ELF-1 (cell line): ENCODE measurements around the gene ODC1.
A peak's percentile ranks its signal among the peaks of the same experiment; 100 is the strongest.
"Not testable (repeated sequence)": the region's sequence is repeated elsewhere in the genome, so short reads cannot be mapped to it uniquely, and the experiment has no call there.

Experiments used
- DNase-seq: peaks from one replicate; pipeline ENCODE4 v3.0.0-alpha.2; 2016; ENCODE audit warnings: low read depth, low spot score

Gene ODC1

DNA sequence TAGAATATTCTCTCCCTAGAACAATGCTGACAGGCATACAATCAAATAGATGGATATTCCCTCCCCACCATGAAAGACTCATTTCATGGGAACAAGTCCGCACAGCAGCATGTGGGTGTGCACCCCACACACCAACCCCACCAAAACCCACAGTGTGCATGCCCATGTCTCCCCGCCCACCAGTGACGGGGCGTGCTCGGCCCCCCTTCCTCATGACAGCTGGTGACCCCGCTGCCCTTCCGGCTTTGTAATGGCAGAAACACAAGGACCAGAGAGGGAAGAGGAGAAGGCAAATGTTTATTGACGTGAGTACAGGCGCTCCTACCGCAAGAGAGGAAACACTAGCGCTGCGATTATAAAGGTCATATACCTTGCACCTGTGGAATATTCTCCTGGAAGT is 30.8 kb upstream of the ODC1 start:
- DNase-seq: no peak

DNA sequence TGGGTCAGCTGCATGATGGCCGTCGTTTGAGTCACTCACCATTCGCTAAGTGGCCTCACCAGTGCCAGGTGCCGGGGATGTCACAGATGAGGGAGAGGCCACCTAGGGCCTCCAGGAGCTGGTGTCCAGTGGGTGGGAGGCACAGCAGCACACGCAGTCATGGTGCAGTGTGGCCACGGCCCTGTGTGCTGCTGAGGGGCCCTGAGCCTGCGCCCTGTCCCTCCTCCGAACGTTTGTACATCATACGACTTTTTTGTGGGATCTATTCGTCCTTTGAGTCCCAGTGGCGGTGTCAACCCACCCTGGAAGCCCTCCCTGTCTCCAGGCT is 30.1 kb upstream of the ODC1 start:
- no peak for DNase-seq

DNA sequence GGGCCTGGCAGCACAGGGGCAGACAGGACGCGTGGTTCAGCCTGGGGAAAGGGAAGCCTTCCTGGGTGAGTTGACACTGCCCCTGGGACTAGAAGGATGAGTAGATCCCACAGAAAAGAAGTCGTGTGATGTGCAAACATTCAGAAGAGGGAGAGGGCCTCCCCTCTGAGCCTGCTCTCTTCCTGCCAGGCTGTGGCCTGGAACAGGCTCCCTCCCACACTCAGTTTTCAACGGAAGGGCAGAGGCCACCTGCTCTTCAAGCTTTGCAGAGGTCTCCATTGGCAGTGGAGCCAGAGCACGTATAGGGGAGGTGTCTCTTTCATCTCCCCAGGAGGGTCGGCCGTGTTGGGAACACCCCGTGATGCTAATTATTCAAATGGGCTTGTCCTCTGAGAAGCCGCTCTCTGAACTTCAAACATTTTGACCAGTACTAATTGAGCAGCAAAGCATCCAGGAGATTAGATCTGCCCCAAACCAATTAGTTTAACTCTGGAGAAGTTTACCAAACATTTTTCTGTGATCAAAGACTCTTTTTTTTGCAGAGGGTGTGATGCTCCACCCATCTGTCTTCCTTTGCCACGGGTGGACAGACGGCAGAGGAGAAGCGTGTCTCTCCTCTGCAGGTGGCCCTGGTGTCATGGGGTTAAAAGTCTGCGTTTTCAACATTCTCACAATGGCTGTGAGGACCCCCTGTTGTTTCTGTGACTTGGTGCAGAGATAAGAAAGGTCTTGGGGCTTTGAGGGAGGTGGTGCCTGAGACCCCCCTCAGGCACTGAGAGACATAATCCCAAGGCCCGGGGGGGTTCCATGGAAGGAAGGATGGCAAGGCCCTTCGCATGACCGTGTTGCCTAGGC is 29.5 kb upstream of the ODC1 start:
- peak; percentile 91 for DNase-seq

DNA sequence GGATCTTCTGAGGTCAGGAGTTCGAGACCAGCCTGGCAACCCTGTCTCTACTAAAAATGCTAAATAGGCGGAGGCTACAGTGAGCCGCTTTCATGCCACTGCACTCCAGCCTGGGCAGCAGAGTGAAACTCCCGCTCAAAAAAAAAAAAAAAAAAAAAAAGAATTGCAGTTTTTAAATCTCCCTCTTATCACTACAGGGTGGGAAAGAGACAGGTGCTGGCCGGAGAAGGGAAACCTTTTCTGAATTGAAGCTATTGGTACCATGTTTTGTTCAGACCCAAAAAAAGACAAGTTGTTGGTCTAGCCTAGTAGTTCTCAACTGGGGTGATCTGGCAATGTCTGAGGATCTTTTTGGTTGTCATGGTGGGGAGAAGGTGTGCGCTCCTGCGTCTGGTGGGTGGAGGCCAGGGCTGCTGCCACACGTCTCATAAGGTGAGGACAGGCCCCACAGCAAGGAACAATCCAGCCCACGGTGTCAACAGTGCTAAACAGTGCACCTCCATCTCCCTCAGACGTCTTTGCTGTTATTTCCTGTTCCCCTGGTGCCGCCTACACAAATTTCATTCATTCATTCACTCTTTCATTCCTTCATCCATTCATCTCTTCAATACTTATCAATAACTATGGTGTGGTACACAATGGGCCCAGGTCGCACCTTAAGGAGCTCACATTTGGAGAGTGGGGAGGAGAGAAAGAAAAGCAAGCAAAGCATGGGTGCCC is 28.8 kb upstream of the ODC1 start:
- DNase-seq: no peak

DNA sequence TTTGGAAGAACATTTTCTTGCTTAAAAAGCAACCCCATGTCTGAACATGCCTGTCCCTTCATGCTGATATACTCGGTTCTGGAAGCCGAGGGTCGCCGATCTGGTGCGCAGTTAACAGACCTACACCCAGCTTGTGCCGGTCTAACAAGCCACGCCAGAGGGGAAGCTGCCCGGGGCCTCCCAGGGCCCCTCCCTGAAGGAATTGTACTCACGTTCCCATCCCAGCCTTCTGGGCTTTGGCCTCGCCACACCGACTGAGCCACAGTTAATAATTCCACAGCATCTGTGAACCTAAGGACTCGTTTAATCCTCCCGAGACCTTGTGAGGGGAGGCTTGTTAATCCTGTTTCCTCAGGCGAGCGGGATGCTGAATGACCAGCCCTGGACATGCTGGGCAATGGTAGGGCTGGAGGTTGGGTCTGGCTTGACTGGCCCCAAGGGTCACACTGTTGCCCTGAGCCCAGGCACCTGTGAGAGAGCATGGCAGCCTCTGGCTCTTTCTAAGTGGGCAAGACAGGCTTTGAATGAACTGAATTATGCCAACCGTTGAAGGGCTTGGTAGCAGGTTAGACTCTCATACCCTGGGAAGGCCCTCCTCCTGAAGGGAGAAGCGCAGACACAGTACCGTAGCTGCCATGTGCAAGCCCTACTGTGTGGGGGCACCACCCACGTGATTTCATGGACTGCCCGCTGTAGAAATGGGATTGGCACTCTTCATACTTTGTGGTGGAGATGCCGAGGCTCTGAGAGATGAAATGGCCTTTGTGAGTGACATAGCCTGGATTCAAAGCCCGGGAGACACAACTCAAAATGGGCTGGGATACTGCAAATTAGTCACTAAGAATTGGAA is 27.9 kb upstream of the ODC1 start:
- DNase-seq: no peak

DNA sequence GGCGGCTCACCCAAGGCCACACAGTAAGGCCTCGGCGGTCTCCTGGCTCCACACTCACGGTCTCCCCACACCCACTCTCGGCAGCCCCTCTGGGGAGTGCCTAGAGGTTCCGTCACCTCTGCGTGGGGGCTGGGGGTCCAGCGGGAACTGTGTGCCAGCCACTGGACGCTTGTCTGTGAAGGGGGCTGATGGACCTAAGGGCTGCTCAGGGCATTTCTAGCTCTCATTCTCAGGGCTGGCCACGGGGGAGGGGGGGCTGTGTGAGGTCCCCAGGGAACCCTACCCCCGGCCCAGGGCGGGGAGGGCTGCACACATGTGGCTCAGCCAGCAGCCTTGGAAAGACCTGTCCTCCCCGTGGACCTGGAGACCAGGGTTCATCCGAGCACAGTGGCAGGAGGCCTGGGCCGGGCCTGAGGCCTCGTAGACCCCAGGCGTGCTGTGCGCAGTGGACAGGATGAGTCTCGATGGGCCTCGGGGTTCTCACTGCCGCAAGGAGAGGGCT is 27.1 kb upstream of the ODC1 start:
- DNase-seq: no peak

DNA sequence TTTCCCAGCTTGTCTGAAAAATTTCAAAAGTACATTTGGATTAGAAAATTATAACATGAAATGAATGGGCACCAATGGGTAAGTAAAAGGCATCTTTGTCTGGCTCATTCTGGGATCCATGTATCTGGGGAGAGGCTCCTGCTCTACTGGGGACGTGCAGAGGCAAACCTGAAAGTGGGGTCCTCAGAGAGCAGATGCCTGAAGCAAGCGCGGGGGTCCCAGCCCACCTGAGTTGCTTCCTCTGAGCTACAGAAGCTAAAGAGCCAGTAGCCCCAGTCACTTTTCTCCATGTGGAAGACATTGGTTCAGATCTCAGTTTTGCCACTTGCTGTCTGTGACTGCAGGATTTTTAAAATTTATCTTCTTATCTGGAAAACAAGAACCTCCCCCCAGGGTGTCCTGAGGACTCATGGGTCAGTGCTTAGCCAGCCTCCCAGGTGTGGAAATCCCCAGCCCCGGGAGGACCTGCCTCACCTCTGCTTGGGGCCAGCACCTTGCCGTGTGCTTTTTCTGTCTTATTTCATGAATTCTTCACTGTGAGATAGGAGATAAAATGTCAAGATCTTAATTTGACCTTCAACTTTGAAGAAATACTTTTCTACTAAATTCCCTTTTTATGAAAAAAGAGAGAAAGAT is 25.1 kb upstream of the ODC1 start:
- DNase-seq: no peak

DNA sequence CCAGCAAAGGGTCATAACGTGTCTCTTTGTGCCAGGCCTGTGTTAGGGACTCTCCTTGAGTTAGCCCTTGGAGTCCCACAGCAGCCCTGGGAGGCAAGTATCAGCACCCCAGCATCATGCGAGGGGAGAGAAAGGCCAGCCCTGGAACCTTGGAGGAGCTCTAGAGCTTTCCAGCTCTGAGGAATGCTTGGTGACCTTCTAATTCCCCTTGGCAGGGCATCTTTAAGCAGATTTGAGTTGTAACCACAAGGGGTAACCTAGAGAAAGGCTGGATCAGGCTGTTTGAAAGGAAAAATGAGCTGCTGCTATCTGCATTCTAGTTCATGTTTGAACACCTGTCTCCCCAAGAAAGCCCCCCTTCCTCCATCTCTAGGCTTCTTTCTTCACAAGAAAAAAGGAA is 23.8 kb upstream of the ODC1 start:
- DNase-seq: no peak

DNA sequence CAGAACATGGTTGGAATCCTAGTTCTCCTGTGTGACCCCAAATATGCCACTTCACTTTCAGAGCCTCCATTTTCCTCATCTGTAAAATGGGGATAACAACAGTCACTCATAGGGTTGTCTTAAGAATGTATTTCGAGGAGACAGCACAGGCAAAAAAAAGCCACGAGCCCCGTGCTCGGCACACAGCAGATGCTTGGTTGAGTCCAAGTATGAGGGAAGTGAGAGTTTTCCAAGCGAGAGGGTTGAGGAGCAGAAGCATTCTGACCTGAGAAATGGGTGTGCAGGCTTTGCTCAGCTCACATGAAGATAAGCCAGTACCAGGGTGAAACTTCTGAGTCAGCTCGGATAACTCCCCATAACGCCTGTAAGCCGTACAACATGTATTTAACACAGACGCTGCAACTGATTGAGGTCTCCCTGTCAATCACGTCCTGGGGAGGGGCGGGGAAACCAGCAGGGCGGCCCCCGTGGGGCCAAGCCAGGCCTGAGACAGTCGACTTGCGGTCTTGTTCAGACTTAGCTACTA is 23.0 kb upstream of the ODC1 start:
- DNase-seq: peak; percentile 76

DNA sequence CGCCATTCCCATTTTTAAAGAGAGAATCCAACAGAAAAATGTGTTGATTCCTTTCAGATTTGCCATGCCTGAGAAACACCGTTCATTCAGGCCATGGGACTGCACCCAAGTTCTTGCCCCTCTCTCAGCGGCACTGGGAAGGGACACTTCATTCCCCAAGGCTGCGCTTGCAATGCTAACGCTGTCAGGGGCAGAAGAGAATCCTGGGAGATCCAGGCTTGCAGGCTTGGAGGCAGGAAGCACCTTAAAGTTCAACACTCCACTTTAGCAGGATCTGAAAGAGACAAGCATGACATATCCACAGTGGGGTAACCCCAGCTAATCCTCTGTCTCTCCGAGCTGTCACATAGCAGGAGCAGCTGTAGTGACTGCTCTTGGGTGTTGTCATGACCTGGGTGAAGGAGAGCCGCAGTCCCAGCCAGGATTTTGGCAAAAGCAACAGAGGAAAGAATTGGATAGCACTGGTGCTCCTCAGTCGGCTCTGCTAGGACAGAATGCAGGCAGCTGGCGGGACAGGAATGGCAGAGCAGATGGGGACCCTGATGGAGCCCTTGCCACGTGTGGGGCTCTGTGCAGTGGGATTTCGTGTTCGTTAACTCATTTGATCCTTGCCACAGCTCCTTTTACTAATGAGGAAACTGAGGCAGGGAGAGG is 22.0 kb upstream of the ODC1 start:
- no peak for DNase-seq

DNA sequence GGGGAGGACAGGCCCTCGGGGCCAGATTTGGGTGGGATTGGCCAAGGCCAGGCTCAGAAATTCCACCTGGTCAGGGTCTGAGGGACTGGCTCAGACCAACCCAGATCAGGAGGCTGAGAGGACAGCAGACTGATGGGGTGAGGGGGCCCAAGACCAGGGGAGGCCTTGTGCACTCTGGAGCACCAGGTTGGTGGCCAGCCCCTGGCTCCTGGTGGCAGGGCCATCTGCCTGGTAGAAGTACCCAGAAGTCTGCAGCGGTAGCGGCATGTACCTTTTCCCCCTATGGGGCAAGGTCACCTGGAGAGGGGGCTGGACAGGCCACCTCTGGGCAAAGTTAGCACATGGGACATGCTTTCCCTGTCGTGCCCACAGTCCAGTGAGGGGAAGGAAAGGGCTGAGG is 21.2 kb upstream of the ODC1 start:
- DNase-seq: no peak

DNA sequence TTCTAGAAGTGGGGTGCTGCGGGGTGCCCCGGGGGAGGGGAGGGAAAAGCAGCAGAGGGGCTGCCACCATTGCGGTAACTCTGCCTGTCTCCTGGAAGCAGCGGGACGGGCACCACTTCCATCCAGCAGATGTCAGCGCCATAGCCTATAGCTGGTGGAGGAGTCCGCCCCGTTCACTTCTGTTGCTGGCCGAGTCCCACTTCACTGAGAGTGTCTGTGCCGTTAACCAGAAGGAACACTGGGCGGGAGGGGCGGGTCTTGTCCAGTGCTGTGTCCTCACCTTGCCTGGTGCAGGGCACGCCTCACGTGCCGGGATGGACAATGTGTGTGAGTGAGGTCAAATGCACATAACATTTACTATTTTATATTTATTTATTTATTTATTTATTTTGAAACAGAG is 19.3 kb upstream of the ODC1 start:
- DNase-seq: no peak

DNA sequence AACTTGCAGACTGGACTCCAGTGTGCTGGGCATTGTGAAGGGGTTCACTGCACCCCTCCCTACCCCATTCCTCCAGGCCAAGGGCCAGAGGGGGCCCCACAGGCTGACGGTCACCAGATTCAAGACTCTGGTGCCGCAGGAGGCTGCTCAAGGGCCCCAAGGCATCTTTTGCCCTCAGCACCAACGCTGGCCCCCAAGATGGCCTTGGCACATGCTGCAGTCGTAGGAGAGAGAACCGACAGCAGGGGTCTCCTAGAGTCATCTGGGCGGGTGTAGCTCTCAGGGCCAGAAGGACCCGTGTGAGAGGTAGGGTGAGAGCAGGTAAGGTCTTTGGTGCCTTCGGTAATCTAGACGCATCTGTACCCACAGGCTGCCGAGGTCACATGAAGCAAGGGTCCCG is 18.7 kb upstream of the ODC1 start:
- no peak for DNase-seq

DNA sequence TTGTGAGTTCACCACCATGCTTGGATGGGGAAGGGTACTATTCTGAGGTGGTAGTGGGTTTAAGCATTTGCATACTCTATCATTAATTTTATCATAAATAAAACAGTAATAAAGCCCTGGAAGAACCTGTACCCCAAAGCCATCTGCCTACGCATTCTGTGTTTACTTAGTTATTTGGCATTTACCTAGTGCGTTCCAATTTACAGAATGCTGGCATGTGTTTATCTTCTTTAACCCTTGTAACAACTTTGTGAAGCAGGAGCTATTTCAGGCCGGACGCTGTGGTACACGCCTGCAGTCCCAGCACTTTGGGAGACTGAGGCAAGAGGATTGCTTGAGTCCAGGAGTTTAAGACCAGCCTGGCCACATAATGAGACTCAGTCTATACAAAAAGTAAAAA is 17.8 kb upstream of the ODC1 start:
- no peak for DNase-seq

DNA sequence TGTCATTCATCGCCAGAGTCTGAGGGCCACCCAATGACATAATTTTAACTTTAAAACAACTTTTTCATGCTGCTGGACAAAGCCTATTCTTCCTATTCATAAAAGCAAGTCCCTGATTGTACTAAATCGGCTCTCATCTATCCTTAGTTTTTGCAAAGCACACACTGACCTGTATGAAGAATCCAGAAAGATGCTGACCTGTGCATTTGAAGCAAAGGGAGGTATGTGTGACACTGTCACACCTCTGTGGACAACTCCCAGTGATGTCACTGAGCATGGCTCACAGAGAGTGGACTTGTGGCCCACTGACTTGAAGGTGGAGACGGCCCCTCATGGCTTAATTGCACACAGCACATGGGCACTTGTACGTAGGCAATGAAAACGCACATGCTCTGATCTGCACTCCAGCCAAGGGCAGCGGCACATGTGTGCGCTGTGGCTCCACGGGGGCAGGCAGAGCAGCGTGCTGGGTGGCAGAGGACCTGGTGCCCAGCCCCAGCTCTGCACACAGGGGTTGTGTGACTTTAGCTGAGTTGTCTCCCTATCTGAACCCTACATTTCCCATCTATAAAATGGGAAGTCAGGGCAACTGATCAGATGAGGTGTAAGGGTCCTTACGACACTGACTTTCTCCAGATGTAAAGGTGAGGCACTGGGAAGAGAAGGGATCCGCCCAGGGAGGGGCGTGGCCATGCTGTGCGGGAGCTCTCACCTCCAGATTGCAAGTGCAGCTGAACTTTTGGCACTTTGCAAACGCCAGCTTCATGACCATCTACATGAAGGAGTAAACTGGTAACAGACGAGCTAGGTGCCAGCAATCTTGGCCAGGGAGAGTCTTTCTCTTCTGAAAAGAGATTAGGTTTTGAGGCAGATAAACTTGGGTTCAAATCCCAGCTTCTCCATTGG is 14.3 kb upstream of the ODC1 start:
- DNase-seq: no peak

DNA sequence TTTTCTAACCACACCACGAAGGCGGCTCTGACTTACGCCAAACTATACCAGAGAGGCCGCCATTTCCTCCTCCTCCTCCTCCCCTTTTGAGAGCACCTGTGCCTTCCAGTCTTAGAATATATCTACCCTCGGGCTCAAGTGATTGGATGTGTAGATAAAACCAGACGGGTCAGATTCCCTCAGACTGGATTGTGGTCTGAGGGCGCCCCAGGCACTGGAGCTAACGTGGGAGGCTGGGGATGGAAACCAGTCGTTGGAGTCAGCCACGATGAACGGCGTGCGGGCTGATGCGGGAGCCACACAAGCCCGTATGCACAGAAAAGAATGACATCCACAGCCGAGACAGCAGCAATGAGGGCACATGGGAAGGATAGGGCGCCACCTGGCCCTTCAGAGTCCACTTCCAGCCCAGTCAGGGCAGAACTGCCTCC is 12.3 kb upstream of the ODC1 start:
- DNase-seq: peak; percentile 83

DNA sequence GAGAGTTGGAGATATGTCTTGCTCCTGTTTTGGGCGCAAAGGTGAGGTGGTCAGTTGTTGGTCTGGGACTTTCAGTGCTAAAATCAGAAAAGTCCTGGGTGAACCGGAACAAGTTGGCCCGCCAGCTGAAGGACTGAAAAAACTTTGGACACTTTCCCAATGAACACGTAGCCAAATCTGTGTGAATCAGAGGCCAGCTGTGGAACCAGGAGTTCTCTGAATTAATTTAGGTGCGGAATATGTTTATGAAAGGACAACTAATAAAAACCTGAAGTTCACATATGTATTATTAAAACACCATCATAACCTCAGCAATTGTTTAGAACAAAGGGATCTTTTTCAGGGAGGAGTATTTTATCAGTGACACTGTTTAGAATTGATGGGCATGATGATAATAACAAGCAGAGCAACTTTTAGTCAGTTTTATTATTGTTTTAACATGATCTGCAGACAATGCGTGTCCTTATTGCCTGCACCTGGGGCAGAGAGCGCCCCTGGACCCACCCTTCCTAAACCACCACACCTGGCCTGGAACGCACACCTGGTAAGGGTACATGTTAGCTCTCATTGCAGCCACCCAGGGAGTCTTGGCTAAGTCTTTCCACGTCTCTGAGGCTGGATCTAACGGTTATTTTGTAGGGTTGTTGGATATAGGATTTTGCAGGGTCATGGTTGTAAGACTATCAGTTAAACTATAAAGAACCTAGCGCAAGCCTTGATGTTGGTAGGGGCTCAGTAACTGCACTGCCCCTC is 9.9 kb upstream of the ODC1 start:
- no peak for DNase-seq

DNA sequence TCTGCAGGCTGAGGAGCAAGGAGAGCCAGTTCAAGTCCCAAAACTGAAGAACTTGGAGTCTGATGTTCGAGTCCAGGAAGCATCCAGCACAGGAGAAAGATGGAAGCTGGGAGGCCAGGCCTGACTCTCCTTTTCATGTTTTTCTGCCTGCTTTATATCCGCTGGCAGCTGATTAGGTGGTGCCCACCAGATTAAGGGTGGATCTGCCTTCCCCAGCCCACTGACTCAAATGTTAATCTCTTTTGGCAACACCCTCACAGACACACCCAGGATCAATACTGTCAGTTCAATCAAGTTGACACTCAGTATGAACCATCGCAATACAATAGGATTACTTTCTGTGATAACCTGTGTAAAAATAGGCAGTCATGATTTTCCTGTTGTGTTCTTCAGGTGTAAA is 9.1 kb upstream of the ODC1 start:
- not testable (repeated sequence) for DNase-seq

DNA sequence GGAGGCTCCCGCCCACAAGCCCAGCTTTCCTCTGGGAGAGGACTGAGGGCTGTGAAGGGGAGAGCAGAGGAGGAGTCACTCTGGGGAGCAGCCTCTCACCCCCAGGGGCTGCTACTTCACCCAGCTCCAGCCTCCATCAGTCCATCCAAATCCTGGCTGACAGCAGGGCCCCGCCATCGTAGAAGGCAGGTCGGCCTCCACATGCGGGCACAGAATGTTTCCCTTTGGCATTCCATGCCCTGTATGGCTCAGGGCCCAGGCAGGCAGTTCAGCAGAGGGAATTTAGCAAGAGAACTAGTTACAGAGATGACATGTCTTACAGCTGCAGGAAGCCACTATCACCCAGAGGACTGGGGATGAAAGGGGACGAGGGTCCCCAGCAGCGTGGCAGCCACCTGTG is 6.4 kb upstream of the ODC1 start:
- no peak for DNase-seq
